Lung (tissue), 12 donors: ENCODE results near the gene TTYH2. TPM values are rescaled to one million over a fixed set of nuclear protein-coding genes. Genes with fewer than 3 reads are reported as not detected.

Source experiments
- ATAC-seq: fragments of 200-7000 bp; cut with Tn5 transposase; one replicate; pipeline ENCODE4 v1.9.1; 2020; ENCODE audit warnings: moderate number of reproducible peaks; ENCODE audit not compliant: insufficient read depth, low FRiP score
- DNase-seq, 3 donors: peaks; one replicate each; pipeline ENCODE4 v3.0.0-alpha.2; 2013 to 2017
- H3K27ac ChIP-seq, 2 donors: one replicate each; pipeline ENCODE4 v1.5.1; 2013; ENCODE audit warnings: mild to moderate bottlenecking in 2 of 2, moderate library complexity in 2 of 2, control low read depth in 1 of 2, inconsistent platforms in 1 of 2, low read depth in 1 of 2, low read length in 1 of 2
- H3K27me3 ChIP-seq, 3 donors: one replicate each; pipeline ENCODE4 v1.5.1; 2013; ENCODE audit warnings: low read length in 2 of 3; ENCODE audit not compliant: control insufficient read depth in 3 of 3, insufficient read depth in 3 of 3
- H3K36me3 ChIP-seq, 4 donors: one replicate each; pipeline ENCODE4 v1.5.1; 2013; ENCODE audit warnings: low read length in 4 of 4, mild to moderate bottlenecking in 1 of 4, moderate library complexity in 1 of 4; ENCODE audit not compliant: control insufficient read depth in 4 of 4, insufficient read depth in 4 of 4
- H3K4me1 ChIP-seq, 5 donors: one replicate each; pipeline ENCODE4 v1.5.1; 2013; ENCODE audit warnings: low read length in 5 of 5, mild to moderate bottlenecking in 2 of 5, moderate library complexity in 1 of 5; ENCODE audit not compliant: control insufficient read depth in 5 of 5, insufficient read depth in 5 of 5
- H3K4me3 ChIP-seq: one replicate; pipeline ENCODE4 v1.5.1; 2013; ENCODE audit warnings: mild to moderate bottlenecking, control low read depth, moderate library complexity
- H3K9ac ChIP-seq, 2 donors: one replicate each; pipeline ENCODE4 v1.5.1; 2013; ENCODE audit warnings: low read length in 2 of 2, control low read depth in 1 of 2; ENCODE audit not compliant: insufficient read depth in 1 of 2
- H3K9me3 ChIP-seq, 4 donors: one replicate each; pipeline ENCODE4 v1.5.1; 2013; ENCODE audit warnings: low read length in 3 of 4, mild to moderate bottlenecking in 1 of 4, moderate library complexity in 1 of 4; ENCODE audit not compliant: control insufficient read depth in 4 of 4, insufficient read depth in 3 of 4
- CTCF ChIP-seq: IDR thresholded peaks from 2 replicates; pipeline ENCODE4 v1.5.1; 2012; ENCODE audit warnings: mild to moderate bottlenecking; ENCODE audit errors: control extremely low read depth, extremely low read depth
- WGBS, 2 donors: extraction: QIAGEN DNeasy Blood & Tissue Kit; methylation state at CpG; one replicate each; pipeline ENCODE4 v1.1.7; 2013; 5-methylcytosine and 5-hydroxymethylcytosine counted together
- polyA plus RNA-seq, 2 donors: library from polyadenylated mRNA; stranded (reverse); fragments of 200-250 nt; gene quantifications; one replicate each; pipeline ENCODE4 v1.2.1, GENCODE V29; 2013
- total RNA-seq, 2 donors: library from RNA; depleted of rRNA in 1 of 2; stranded (reverse); fragments of >200 nt in 1 of 2; gene quantifications; one replicate each; pipeline ENCODE4 v1.2.1, GENCODE V29; 2014 to 2021
- donor health status: control.
- donor health status: control.
- donor health status: Bipolar disorder and iron deficiency.
- donor health status: healthy.
- donor health status: DM: yes; HTN: yes; CAD: no.

The TTYH2 gene
- total and polyA plus RNA-seq, 4 donors: 2.3 to 10.6 (median 5.4) TPM

- ATAC-seq: no peak
- no peak overlapping the region for H3K27ac ChIP-seq
- no peaks in the 10 kb centered on the region for H3K9me3 ChIP-seq
- no peak overlapping the region for H3K9ac ChIP-seq
- WGBS, 2 donors: 71 to 75% methylated on average over 15 to 16 of the region's 17 CpGs
- peak in 1 of 3 donors; percentile 39 for DNase-seq
- H3K4me3 ChIP-seq: no peak overlapping the region
- TF ChIP-seq CTCF: no peak
- H3K27me3 ChIP-seq: peaks cover 0 to 3% (median 0%) of the 10 kb centered on the region in 3 donors
- peaks cover 0 to 5% (median 1%) of the 10 kb centered on the region in 4 donors for H3K36me3 ChIP-seq
- peaks cover 0 to 17% (median 4%) of the 10 kb centered on the region in 5 donors for H3K4me1 ChIP-seq
These were observed 36.4 kb downstream of the TTYH2 start for GRCh38 chr17:74249590-74250270.

GRCh38 chr17:74250324-74250995 is 37.1 kb downstream of the TTYH2 start:
- peak in 2 of 3 donors; percentile 22 to 69 for DNase-seq
- Histone ChIP-seq H3K27me3 (peaks cover 0 to 3% (median 0%) of the 10 kb centered on the region in 3 donors), H3K36me3 (peaks cover 0 to 5% (median 1%) of the 10 kb centered on the region in 4 donors), H3K9me3 (no peaks in the 10 kb centered on the region), H3K4me1 (peaks cover 0 to 12% (median 4%) of the 10 kb centered on the region in 5 donors), H3K4me3 (no peak overlapping the region), H3K9ac (no peak overlapping the region), H3K27ac (no peak overlapping the region)
- WGBS, 2 donors: 61 to 84% methylated on average over 11 to 12 of the region's 12 CpGs
- TF ChIP-seq CTCF: no peak
- no peak for ATAC-seq

- WGBS, 2 donors: 81 to 94% methylated on average over 8 of the region's 8 CpGs
- ATAC-seq (no peak), DNase-seq (no peak)
- Histone ChIP-seq H3K27ac (no peak overlapping the region), H3K9me3 (no peaks in the 10 kb centered on the region), H3K4me3 (no peak overlapping the region), H3K4me1 (peaks cover 0 to 12% (median 4%) of the 10 kb centered on the region in 5 donors), H3K27me3 (peaks cover 0 to 3% (median 0%) of the 10 kb centered on the region in 3 donors), H3K9ac (no peak overlapping the region), H3K36me3 (peaks cover 0 to 5% (median 1%) of the 10 kb centered on the region in 4 donors)
- no peak for TF ChIP-seq CTCF
These were observed 37.7 kb downstream of the TTYH2 start for GRCh38 chr17:74251051-74251450.
